ENCODE data around the gene BRWD1.

- TF ChIP-seq RAD21 (conservative IDR thresholded peaks at IDR 0.05): no peak
- TF ChIP-seq, protein P1, sequence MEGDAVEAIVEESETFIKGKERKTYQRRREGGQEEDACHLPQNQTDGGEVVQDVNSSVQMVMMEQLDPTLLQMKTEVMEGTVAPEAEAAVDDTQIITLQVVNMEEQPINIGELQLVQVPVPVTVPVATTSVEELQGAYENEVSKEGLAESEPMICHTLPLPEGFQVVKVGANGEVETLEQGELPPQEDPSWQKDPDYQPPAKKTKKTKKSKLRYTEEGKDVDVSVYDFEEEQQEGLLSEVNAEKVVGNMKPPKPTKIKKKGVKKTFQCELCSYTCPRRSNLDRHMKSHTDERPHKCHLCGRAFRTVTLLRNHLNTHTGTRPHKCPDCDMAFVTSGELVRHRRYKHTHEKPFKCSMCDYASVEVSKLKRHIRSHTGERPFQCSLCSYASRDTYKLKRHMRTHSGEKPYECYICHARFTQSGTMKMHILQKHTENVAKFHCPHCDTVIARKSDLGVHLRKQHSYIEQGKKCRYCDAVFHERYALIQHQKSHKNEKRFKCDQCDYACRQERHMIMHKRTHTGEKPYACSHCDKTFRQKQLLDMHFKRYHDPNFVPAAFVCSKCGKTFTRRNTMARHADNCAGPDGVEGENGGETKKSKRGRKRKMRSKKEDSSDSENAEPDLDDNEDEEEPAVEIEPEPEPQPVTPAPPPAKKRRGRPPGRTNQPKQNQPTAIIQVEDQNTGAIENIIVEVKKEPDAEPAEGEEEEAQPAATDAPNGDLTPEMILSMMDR (IDR thresholded peaks at IDR 0.05; ENCODE audit: poor library complexity, severe bottlenecking): no peak
- no peak for TF ChIP-seq POLR2AphosphoS5 (IDR thresholded peaks at IDR 0.05)
- no peak for TF ChIP-seq EZH2 (IDR thresholded peaks at IDR 0.05; ENCODE audit: borderline replicate concordance, insufficient read depth, low read length, poor library complexity, severe bottlenecking)
- no peak for TF ChIP-seq EP300 (conservative IDR thresholded peaks at IDR 0.05; ENCODE audit: poor library complexity, severe bottlenecking)
Observed at GRCh38 chr21:39186676-39187075, 126.8 kb downstream of the BRWD1 start.

All from neural cell (in vitro differentiated cells).